K562 (cell line): Measurements from ENCODE around the gene NRXN3. TPM values are rescaled to one million over a fixed set of nuclear protein-coding genes. Genes with fewer than 3 reads are reported as not detected.

Experiments used
- ATAC-seq: fragments of 200-7000 bp; cut with Tn5 transposase; 3 replicates; pipeline ENCODE4 v1.9.1; 2020; ENCODE audit warnings: moderate library complexity
- BruUV-seq: library from RNA; stranded (reverse); fragments of 400-500 nt; replicated peaks from 2 replicates; lab custom pipeline; 2021; lab: Mats Ljungman, UMichigan
- CTCF ChIA-PET: fragments of 300-600 bp; formaldehyde crosslinking; extraction: SDS; loops from one replicate; lab custom pipeline; 2021; ENCODE audit warnings: low intra/inter-chr PET ratio; lab: Yijun Ruan, JAX
- POLR2A ChIA-PET: fragments of 300-600, 350-650 bp; sonication (Branson Sonifier 250); formaldehyde crosslinking; extraction: SDS; loops from one replicate; lab custom pipeline; 2021; ENCODE audit warnings: antibody characterized with exemption, inconsistent platforms; lab: Yijun Ruan, JAX
- DNase-seq, 4 experiments: peaks; one replicate each; pipeline versions ENCODE4 v3.0.0 to v3.0.0-alpha.2; 2011 to 2018; ENCODE audit warnings: low spot score in 3 of 4, mixed read lengths in 3 of 4; ENCODE audit errors: extremely low read depth in 1 of 4
- FAIRE-seq: peaks from 2 replicates; lab custom pipeline; 2011; peaks lifted over from hg19 to GRCh38; lab: Jason Lieb, UNC
- H2AFZ ChIP-seq: 2 replicates; pipeline ENCODE4 v1.6.0; 2011; ENCODE audit warnings: low read depth, low read length, control low read depth, inconsistent platforms
- H3K27ac ChIP-seq: fragments of 200-600 bp; 3 replicates; pipeline ENCODE4 v1.8.0; 2011; ENCODE audit warnings: low read depth, mild to moderate bottlenecking, control low read depth, inconsistent platforms, low read length, moderate library complexity, mixed read lengths; ENCODE audit errors: extremely low read depth
- H3K27me3 ChIP-seq, 2 experiments: fragments of 300-600 bp in 1 of 2; 2 replicates in 1 of 2; 3 replicates in 1 of 2; pipeline versions ENCODE4 v1.6.0 to v1.8.0; 2011; ENCODE audit warnings: inconsistent platforms in 2 of 2, low read length in 2 of 2, mild to moderate bottlenecking in 1 of 2, mixed read lengths in 1 of 2, moderate library complexity in 1 of 2; ENCODE audit not compliant: control insufficient read depth in 2 of 2, insufficient read depth in 2 of 2
- H3K36me3 ChIP-seq: fragments of 300-600 bp; 3 replicates; pipeline ENCODE4 v1.8.0; 2011; ENCODE audit warnings: mild to moderate bottlenecking, low read length, inconsistent platforms; ENCODE audit not compliant: control insufficient read depth, insufficient read depth
- H3K4me1 ChIP-seq, 2 experiments: fragments of 200-600 bp in 1 of 2; replicated peaks in 1 of 2; 2 replicates in 1 of 2; 3 replicates in 1 of 2; pipeline versions ENCODE4 v1.5.1 to v1.8.0; 2011; ENCODE audit warnings: inconsistent platforms in 2 of 2, low read length in 2 of 2, mild to moderate bottlenecking in 1 of 2, mixed read lengths in 1 of 2, moderate library complexity in 1 of 2; ENCODE audit not compliant: control insufficient read depth in 2 of 2, insufficient read depth in 2 of 2
- H3K4me2 ChIP-seq: 2 replicates; pipeline ENCODE4 v1.6.1; 2011; ENCODE audit warnings: low read length, control low read depth, inconsistent platforms, mixed read lengths; ENCODE audit not compliant: insufficient read depth
- H3K4me3 ChIP-seq: fragments of 200-600 bp; sonication (generic), shearing (Covaris generic); 2 replicates; pipeline ENCODE4 v1.5.1; 2016; ENCODE audit warnings: control low read depth, inconsistent platforms
- H3K79me2 ChIP-seq: fragments of 200-600 bp; 3 replicates; pipeline ENCODE4 v1.8.0; 2011; ENCODE audit warnings: low read length, inconsistent platforms; ENCODE audit not compliant: control insufficient read depth, insufficient read depth
- H3K9ac ChIP-seq, 2 experiments: 2 replicates each; pipeline versions ENCODE4 v1.6.0 to v1.6.1; 2011; ENCODE audit warnings: low read depth in 2 of 2, low read length in 2 of 2, control low read depth in 1 of 2, inconsistent platforms in 1 of 2, mild to moderate bottlenecking in 1 of 2, mixed read lengths in 1 of 2; ENCODE audit not compliant: insufficient read depth in 1 of 2
- H3K9me1 ChIP-seq: one replicate; pipeline ENCODE4 v1.6.0; 2011; ENCODE audit warnings: inconsistent platforms, mild to moderate bottlenecking, low read length, moderate library complexity; ENCODE audit not compliant: control insufficient read depth, insufficient read depth
- H3K9me3 ChIP-seq: replicated peaks from 2 replicates; pipeline ENCODE4 v1.5.1; 2011; ENCODE audit warnings: low read depth, low read length, inconsistent platforms; ENCODE audit not compliant: control insufficient read depth, insufficient read depth
- H4K20me1 ChIP-seq: replicated peaks from 2 replicates; pipeline ENCODE4 v1.6.1; 2011; ENCODE audit warnings: low read length, inconsistent platforms, mixed read lengths; ENCODE audit not compliant: control insufficient read depth, insufficient read depth
- CAMTA2 ChIP-seq: fragments of 250-450 bp; sonication (Bioruptor Pico); conservative IDR thresholded peaks from 2 replicates; pipeline ENCODE4 v1.5.1; 2022
- DLX4 ChIP-seq: fragments of 250-450 bp; sonication (Bioruptor Pico); IDR thresholded peaks from 2 replicates; pipeline ENCODE4 v1.6.1; 2021; ENCODE audit warnings: mild to moderate bottlenecking
- FIP1L1 ChIP-seq: fragments of 200-400 bp; formaldehyde crosslinking; IDR thresholded peaks from 2 replicates; pipeline ENCODE4 v1.6.1; 2018; ENCODE audit warnings: mild to moderate bottlenecking, low read depth, low read length; ENCODE audit not compliant: poor library complexity, severe bottlenecking
- KDM4B ChIP-seq, 2 experiments: fragments of 450-650 bp in 1 of 2; sonication (generic) in 1 of 2; IDR thresholded peaks; 2 replicates each; pipeline ENCODE4 v1.6.1; 2016 to 2017; ENCODE audit warnings: borderline replicate concordance in 2 of 2, antibody characterized with exemption in 1 of 2, low read depth in 1 of 2, mild to moderate bottlenecking in 1 of 2
- MCM7 ChIP-seq, 2 experiments: fragments of 450-650 bp; IDR thresholded peaks; 2 replicates each; pipeline ENCODE4 v1.6.1; 2016 to 2018
- PCBP1 ChIP-seq: fragments of 200-400 bp; formaldehyde crosslinking; IDR thresholded peaks from 2 replicates; pipeline ENCODE4 v1.6.1; 2018; ENCODE audit warnings: mild to moderate bottlenecking, low read depth, low read length; ENCODE audit not compliant: poor library complexity, severe bottlenecking
- RNF2 ChIP-seq: sonication (generic); IDR thresholded peaks from 2 replicates; pipeline ENCODE4 v1.6.1; 2016
- SNRNP70 ChIP-seq: fragments of 200-400 bp; formaldehyde crosslinking; optimal IDR thresholded peaks from 2 replicates; pipeline ENCODE3; 2017; ENCODE audit warnings: low read depth, low read length
- TBP ChIP-seq: optimal IDR thresholded peaks from 2 replicates; pipeline ENCODE3; 2011; ENCODE audit warnings: low read depth, low read length, improper control_type of control experiment
- WHSC1 ChIP-seq: IDR thresholded peaks from one replicate; pipeline ENCODE4 v1.6.1; 2012; ENCODE audit warnings: low read length, control low read depth, inconsistent platforms
- ZBTB7A ChIP-seq: IDR thresholded peaks from 2 replicates; pipeline ENCODE4 v1.6.1; 2011; ENCODE audit warnings: low read depth, mild to moderate bottlenecking, low read length, moderate library complexity, borderline replicate concordance; ENCODE audit not compliant: control insufficient read depth
- ZEB2 ChIP-seq: fragments of 450-650 bp; IDR thresholded peaks from 2 replicates; pipeline ENCODE4 v1.6.1; 2016
- ZNF175 ChIP-seq: fragments of 200-800 bp; sonication (Bioruptor generic); IDR thresholded peaks from 2 replicates; pipeline ENCODE4 v1.6.1; 2016; ENCODE audit warnings: low read depth, mild to moderate bottlenecking, missing genetic modification characterization, missing compliant biosample characterization
- ZNF24 ChIP-seq: fragments of 450-650 bp; IDR thresholded peaks from 2 replicates; pipeline ENCODE4 v1.6.1; 2016
- ZNF324 ChIP-seq: fragments of 250-450 bp; sonication (Bioruptor Pico); IDR thresholded peaks from 2 replicates; pipeline ENCODE4 v1.4.0; 2020; ENCODE audit warnings: mild to moderate bottlenecking
- ZNF589 ChIP-seq: fragments of 200-800 bp; sonication (Bioruptor generic); IDR thresholded peaks from 2 replicates; pipeline ENCODE4 v1.6.1; 2016; ENCODE audit warnings: low read depth, missing genetic modification characterization, missing compliant biosample characterization
- ZNF778 ChIP-seq: fragments of 450-650 bp; formaldehyde crosslinking; IDR thresholded peaks from 2 replicates; pipeline ENCODE4 v1.4.0; 2020; ENCODE audit warnings: mild to moderate bottlenecking, moderate library complexity
- WGBS: fragments of 100-300 bp; shearing (Covaris generic); methylation state at CpG from one replicate; pipeline ENCODE4 v1.1.6; 2016; ENCODE audit warnings: low coverage, mixed read lengths; ENCODE audit not compliant: insufficient coverage; ENCODE audit errors: missing lambda C conversion rate; 5-methylcytosine and 5-hydroxymethylcytosine counted together
- in situ Hi-C: fragments of 300-500 bp; cut with MboI; formaldehyde crosslinking; loops from 4 replicates; pipeline ENCODE4 v1.15.0; 2018; ENCODE audit warnings: inconsistent platforms, mixed read lengths
- intact Hi-C: fragments of 100-400 bp; cut with micrococcal nuclease; formaldehyde crosslinking; loops from 2 replicates; pipeline ENCODE4 v1.14.2; 2022
- polyA plus RNA-seq, 8 experiments: library from polyadenylated mRNA; depleted of rRNA in 4 of 8; stranded (reverse) in 5 of 8; unstranded in 3 of 8; fragments of >200 nt; fragmentation: Nextera tagmentation in 2 of 8; fragmentation: Illumina TruSeq in 1 of 8; extraction: Ambion mirVana in 2 of 8; extraction: Trizol in 1 of 8; gene quantifications; 2 replicates each; pipeline versions ENCODE4 v1.2.1 to v1.2.3, GENCODE V29; 2011 to 2014; ENCODE audit warnings: inconsistent platforms in 1 of 8, missing spikeins in 1 of 8
- total RNA-seq, 7 experiments: library from RNA; depleted of rRNA in 6 of 7; stranded (reverse); fragments of >200 nt in 6 of 7; fragmentation: Illumina TruSeq in 2 of 7; extraction: Trizol in 2 of 7; gene quantifications; 2 replicates each; pipeline versions ENCODE4 v1.2.1 to v1.2.3, GENCODE V29; 2011 to 2021; ENCODE audit warnings: low replicate concordance in 1 of 7

Gene NRXN3
- total and polyA plus RNA-seq, 9 of the 15 experiments (the other 6 are each of a cell fraction or from before 2014, with no cell fraction given): 0.09 TPM; not detected in 8

- TF ChIP-seq PCBP1 (no peak), CAMTA2 (CRISPR knock-in tag) (no peak), ZNF589 (CRISPR knock-in tag) (no peak), DLX4 (CRISPR knock-in tag) (no peak), WHSC1 (no peak)
Measured at GRCh38 chr14:78341827-78342389, 171.7 kb downstream of the NRXN3 start (continued).

DNA sequence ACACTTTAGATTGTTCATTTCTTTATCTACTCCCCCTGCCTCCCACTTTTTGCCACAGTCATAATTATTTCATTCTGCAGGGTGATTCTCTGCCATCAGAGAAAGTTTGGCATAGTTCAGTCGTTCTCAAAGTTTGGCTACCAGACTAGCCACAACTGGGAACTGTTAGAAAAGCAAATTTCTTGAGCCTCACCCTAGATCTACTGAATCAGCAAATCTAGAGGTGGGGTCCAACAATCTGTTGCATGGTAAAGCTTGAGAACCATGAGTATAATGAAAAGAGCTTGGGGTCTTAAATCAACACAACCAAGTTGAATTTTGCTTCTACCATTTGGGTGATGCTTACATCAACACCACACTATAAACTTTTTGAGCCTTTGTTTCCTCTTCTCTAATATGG is 172.7 kb downstream of the NRXN3 start:
- no peaks in the 10 kb centered on the region for H3K4me1 ChIP-seq
- H2AFZ ChIP-seq: no peak overlapping the region
- no peaks in the 10 kb centered on the region for H3K36me3 ChIP-seq
- peaks cover 0 to 4% of the 10 kb centered on the region in 2 experiments; a peak in 1 of 5 replicates for H3K27me3 ChIP-seq
- 0% methylated on average over 1 of the region's 1 CpG for WGBS
- intact Hi-C loops: no loop called here
- ATAC-seq: no peak
- BruUV-seq: no TSS peak
- in situ Hi-C loops: no loop called here
- no peak for TF ChIP-seq RNF2
- TF ChIP-seq ZNF324: no peak
- no peak for TF ChIP-seq TBP
- TF ChIP-seq SNRNP70: no peak
- no peak for TF ChIP-seq KDM4B (IDR thresholded peaks at IDR 0.05; ENCODE audit: borderline replicate concordance in 2 of 2, low read depth in 1 of 2)
- TF ChIP-seq ZNF24: no peak
- no peak for TF ChIP-seq MCM7 (IDR thresholded peaks at IDR 0.05)
- no peak for TF ChIP-seq ZNF778 (CRISPR knock-in tag)
- no peak for TF ChIP-seq ZNF175 (CRISPR knock-in tag)
- TF ChIP-seq FIP1L1: no peak
- TF ChIP-seq ZEB2: no peak
- TF ChIP-seq ZBTB7A: no peak
- H3K4me3 ChIP-seq: no peak overlapping the region
- no peaks in the 10 kb centered on the region for H3K9me3 ChIP-seq
- ChIA-PET POLR2A (no interaction called here), CTCF (no interaction called here)
- no peak for DNase-seq
- no peak for FAIRE-seq
- H3K27ac ChIP-seq: no peak overlapping the region
- H3K79me2 ChIP-seq: no peaks in the 10 kb centered on the region
- no peaks in the 10 kb centered on the region for H3K9me1 ChIP-seq
- H3K9ac ChIP-seq: no peak overlapping the region
- H4K20me1 ChIP-seq: no peaks in the 10 kb centered on the region
- no peak overlapping the region for H3K4me2 ChIP-seq
